ENCODE data around the gene PTPRU.

GRCh38 chr1:29362764-29363163, 126.4 kb downstream of the PTPRU start:
- TF ChIP-seq POLR2A (IDR thresholded peaks at IDR 0.05) (no peak), CTCF (IDR thresholded peaks at IDR 0.05) (no peak)

All from esophagus squamous epithelium (tissue), 4 donors.